ENCODE results near the gene MAN2A2.

- TF ChIP-seq CSRNP3 (CRISPR knock-in tag; IDR thresholded peaks at IDR 0.05) = no peak
- no peak for TF ChIP-seq ZC3H10 (CRISPR knock-in tag; IDR thresholded peaks at IDR 0.05)
- no peak for TF ChIP-seq RARB (CRISPR knock-in tag; IDR thresholded peaks at IDR 0.05)
- TF ChIP-seq POU6F1 (CRISPR knock-in tag; IDR thresholded peaks at IDR 0.05; ENCODE audit: borderline replicate concordance, low read depth) = no peak
- TF ChIP-seq ARNTL (CRISPR knock-in tag; IDR thresholded peaks at IDR 0.05; ENCODE audit: borderline replicate concordance, low read depth) = no peak
- TF ChIP-seq PATZ1 (CRISPR knock-in tag; IDR thresholded peaks at IDR 0.05; ENCODE audit: borderline replicate concordance) = no peak
- TF ChIP-seq TSHZ2 (CRISPR knock-in tag; IDR thresholded peaks at IDR 0.05) = no peak
- TF ChIP-seq TCF4 (CRISPR knock-in tag; IDR thresholded peaks at IDR 0.05; ENCODE audit: borderline replicate concordance) = no peak
- TF ChIP-seq CREB5 (CRISPR knock-in tag; IDR thresholded peaks at IDR 0.05; ENCODE audit: low read depth) = no peak
- TF ChIP-seq GLIS3 (CRISPR knock-in tag; IDR thresholded peaks at IDR 0.05) = no peak
- no peak for TF ChIP-seq OSR1 (CRISPR knock-in tag; IDR thresholded peaks at IDR 0.05)
These were observed 34.0 kb upstream of the MAN2A2 start for GRCh38 chr15:90869140-90869541.

All from SK-N-SH treated with all-trans-retinoic acid at 6 μM for 48 hours (cell line).